Epidermal melanocyte (primary cell): ENCODE data around the gene EPRS1.
"Not testable (repeated sequence)": the region's sequence is repeated elsewhere in the genome, so short reads cannot be mapped to it uniquely, and the experiment has no call there.

Experiments
- DNase-seq: peaks from one replicate; pipeline ENCODE4 v3.0.0; 2011; ENCODE audit warnings: low spot score; ENCODE audit not compliant: insufficient read length

Gene EPRS1

DNA sequence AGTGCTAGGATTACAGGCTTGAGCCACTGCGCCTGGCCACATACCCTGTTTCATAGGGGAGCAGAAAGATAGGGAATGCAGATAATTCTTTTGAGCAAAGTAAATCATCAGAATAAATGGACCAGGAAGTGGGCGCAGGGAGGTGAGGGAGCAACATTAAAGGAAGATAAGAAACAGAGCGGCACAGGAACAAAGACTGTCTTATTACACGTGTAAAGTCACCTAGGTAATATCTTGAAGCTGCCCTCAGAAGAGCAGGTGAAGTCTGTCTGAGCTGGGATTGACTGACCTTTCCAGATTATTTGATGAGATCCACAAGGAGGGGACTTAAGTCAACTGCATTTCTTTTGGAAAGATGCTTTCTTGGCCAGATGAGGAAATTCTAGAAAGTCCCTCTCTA, 7.7 kb downstream of the EPRS1 start:
- DNase-seq, result no peak

DNA sequence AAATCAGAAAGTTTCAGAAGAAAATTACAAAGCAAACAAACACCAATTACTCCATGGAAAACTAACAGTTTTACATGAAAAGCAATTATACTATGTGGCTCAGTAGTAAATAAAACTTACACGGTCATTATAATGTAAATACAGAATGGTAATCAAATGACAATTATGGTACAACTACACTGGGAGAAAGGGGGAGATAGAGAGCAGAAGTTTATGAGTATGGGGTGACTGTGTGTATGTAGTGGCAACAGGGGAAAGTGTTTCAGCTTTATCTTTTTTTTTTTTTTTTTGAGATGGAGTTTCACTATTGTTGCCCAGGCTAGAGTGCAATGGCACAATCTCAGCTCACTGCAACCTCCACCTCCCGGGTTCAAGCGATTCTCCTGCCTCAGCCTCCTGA, 8.5 kb downstream of the EPRS1 start:
- not testable (repeated sequence) for DNase-seq

DNA sequence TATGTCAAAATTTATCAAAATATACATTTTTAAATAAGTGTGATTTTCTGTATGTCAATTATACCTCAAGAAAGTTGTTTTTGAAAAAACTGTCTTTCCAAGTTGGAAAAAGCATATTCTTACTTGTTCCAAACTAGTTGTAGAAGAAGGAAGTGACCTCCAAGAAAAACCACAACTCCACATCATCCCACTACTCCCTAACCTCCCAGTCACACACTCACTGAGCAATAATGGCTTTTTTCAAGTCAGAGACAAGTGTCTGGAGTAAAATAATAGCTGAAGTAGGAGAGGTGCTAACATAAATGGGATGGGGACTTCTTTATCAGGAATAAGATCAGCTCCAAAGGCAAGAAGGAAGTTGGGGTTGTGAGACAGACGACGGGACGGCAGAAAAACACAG, 13.4 kb downstream of the EPRS1 start:
- no peak for DNase-seq

DNA sequence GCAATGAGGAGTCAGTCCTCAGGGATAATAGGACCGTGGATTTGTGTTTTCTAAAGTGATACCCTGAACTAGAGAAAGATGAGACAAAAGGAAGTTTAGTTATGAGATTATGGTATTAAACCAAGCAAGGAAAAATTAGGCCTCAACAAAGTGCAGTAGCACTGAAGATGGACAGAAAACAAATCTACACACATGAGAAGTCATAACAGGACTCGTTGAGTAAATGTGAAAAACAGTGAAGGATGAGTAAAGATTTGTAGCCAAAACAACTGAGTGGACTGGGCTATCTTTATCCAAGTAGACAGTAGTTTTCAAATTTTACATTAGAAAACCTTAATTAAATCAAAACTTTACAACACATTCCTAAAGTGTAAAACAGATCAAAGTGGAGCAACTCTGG, 15.0 kb downstream of the EPRS1 start:
- no peak for DNase-seq

DNA sequence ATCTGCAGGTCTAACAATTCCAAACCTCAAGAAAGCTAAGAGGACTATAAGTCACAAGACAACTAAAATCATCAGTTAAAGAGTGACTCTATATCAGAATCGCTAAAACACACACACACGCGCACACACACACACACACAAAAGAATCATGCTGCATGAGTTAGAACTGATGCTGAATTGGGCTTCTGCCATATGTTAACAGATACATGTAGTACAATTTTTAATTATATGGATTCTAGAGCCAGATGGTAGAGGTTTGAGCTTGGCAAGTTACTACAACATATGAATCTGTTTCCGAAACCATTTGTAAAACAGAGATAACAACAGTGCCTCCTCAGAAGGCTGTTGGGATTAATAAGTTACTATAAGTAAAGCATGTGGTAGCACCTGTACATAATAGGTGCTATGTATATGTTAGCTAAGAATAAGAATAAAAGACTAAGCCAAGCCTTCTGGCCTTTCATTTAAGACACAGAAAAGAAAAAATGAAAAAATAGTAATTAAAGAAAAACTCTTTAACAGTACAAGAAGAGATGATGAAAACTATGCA, 17.9 kb downstream of the EPRS1 start:
- no peak for DNase-seq

DNA sequence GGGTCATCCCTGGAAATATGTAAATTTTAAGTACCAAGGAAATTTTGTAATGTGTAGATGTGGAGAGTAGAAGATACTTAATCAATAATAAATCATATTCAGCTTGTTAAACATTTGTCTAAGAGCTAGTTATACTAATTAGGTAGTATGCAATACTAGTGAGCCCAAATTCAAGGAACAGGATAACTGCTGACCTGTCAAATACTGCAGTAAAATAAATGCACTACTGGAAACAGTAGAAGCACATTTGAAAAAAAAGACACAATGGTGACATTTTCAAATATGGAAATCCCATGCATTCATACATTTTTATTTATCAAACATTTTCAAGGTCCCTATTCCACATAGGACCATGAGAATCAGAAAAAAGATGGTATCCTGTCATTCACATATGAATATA, 27.2 kb downstream of the EPRS1 start:
- DNase-seq, result no peak

DNA sequence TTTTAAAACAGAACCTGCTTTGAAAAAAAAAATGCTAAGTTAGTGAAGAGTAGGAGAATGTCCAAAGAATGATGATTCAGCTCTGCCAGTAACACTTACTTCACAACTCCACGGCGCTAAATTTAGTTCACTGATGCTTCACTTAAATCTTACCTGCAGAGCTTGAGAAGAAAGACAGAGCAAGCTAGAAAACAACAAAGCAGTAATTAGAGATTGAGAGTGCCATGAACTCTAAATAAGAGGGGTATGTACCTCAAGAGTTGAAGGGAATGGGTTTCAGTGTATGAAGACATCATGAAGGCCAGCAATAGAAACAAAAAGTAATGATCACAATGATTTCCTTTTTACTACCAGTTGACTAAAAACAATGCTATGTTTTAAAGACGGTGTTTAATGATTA, 32.8 kb downstream of the EPRS1 start:
- no peak for DNase-seq

DNA sequence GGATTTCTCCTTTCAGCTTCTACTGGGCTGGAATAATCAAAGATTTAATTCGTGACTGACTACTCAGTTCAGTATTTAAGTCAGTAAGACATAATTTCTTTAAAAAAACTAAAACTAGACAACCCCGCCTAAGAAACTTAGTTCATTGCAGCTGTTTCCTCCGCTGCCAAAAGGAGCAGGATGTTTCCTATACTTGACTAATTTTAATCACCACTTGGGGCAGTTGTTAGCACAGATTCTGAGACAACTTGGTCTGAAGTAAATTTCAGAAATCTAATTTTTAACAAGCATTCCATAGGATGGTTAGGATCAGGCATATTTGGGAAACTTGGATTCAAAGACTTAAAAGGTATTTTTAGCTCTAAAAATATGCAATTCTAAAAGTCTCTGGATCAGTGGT, 34.0 kb downstream of the EPRS1 start:
- DNase-seq, result no peak

DNA sequence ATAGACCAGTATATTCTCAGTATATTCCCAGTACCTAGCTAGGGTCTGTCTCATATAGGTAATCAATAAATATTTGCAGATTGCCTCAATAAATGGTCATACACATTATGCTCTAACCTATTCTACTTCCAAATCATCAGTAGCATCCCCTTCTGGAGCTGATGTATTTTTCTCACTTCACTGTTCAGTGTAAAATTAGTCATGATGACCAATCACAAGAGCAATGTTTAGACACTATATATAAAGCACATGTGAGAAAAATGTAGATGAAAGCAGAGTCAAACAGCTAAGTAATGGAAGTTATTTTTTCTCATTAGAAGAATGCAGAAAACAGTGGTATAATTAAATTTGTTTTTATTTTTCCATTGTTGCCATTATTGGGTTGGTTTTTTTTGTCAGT, 34.7 kb downstream of the EPRS1 start:
- DNase-seq, result no peak

DNA sequence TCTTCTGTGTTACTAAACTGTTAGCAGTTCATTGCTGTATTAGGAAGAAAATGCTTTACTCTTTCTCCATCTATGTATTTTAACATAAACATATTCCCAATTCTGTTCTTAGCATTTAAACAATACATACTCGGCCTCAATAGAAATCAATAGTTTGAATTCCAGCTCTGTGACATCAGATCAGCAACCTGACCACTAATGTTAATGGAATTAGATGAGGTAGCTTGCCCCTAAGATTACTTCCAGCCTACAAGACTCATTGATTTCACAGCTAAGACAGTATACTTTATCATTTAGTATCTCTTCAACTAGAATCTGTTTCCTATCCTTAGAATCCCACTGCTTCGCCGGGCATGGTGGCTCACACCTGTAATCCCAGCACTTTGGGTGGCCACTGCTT, 38.9 kb downstream of the EPRS1 start:
- DNase-seq, result no peak

DNA sequence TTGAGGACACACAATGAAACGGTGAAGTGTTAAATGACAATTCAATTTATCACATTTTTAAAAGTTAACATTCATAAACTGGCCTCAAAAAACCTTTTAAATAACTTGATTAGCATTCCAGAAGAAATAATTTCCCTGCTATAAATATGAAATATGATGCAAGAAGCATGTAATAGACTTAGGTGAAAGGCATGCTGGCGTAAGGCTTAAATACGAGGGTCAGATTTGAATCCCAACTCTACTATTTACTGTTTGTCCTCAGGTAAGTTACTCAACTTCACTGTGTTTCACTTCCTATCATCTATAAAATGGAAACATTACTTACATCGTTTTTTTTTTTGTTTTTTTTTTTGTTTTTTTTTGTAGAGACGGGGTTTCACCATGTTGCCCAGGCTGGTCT, 40.8 kb downstream of the EPRS1 start:
- no peak for DNase-seq

DNA sequence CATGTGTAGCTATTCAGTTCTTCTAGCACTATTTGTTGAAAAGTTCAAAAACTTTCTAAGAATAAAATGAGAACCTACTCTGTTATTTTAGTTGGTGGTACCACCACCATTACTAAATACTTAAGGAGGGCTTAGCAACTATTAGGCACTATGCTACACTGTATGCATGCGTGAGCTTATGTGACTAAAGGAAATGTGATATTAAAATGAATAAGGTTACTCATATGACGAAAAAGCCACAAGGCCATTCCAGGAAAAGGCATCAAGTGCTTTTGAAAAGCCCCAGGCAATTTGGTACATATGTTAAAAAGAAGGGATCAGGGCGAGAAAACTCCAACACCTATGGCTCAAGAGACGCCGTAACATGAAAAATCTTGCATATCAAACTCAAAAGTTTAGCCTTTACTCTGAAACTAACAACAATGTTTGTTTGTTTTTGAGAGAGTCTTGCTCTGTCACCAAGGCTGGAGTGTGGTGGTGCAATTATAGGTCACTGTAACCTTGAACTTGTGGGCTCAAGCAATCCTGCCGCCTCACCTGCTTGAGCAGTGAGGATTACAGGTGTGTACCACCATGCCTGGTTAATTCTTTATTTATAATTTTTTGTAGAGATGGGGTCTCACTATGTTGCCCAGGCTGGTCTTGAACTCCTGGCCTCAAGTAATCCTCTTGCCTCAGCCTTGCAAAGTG, 42.5 kb downstream of the EPRS1 start:
- DNase-seq, result no peak

DNA sequence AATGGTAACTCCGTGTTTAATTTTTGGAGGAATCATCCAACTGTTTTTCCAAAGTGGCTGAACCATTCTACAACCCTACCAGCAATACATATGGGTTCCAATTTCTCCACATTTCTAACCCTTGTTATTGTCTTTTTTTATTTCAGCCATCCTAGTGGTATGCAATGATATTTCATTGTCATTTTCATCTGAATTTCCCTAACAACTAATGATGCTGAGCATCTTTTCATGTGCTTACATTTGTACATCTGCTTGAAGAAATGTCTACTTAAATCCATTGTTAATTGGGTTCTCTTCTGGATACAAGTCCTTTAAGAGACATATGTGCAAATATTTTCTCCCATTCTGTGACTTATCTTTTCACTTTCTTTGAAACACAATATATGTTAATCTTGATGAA, 43.3 kb downstream of the EPRS1 start:
- no peak for DNase-seq

DNA sequence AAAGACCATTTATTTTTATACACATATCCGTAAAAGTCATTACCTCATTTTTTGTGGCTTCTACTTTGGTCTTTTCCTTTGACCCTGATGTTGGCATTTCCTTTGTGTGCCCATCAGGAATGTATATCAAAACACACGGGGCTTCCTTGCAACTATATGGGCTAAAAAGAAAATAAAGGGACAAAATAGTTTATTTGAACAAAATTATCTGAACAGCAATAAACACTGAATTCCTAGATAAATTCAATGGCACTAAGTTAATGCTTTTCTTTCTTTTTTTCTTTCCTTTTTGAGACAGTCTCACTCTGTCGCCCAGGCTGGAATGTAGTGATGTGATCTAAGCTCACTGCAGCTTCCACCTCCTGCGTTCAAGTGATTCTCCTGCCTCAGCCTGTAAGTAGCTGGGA, 45.2 kb downstream of the EPRS1 start:
- DNase-seq, result no peak

DNA sequence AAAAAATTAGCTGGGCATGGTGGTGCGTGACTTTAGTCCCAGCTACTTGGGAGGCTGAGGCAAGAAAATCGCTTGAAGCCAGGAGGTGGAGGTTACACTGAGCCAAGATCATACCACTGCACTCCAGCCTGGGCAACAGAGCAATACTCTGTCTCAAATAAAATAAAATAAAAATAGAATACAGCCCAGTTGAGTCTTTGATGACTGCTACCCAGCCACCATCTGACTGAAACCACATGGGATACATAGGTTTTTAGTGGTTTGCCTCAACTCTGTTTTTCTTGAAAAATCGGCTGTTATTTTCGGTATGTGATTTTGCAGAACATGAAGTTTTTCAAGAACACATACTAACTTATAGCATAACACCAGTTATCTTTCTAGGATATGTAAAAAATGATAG, 46.5 kb downstream of the EPRS1 start:
- no peak for DNase-seq
